Body of pancreas (tissue), 4 donors: ENCODE results near the gene TMOD1.

Experiments used
- POLR2A ChIP-seq, 3 donors: fragments of 450-650 bp; IDR thresholded peaks; one replicate each; pipeline ENCODE4 v1.6.1; 2016; ENCODE audit warnings: antibody characterized with exemption in 3 of 3, mild to moderate bottlenecking in 2 of 3
- TF ChIP-seq, protein P1 (sequence below), 7 experiments: fragments of 450-650 bp in 4 of 7; fragments of 200-600 bp in 3 of 7; sonication (generic) in 3 of 7; IDR thresholded peaks; one replicate each; pipeline ENCODE4 v1.5.1; 2016 to 2019; ENCODE audit warnings: antibody characterized with exemption in 7 of 7

DNA sequence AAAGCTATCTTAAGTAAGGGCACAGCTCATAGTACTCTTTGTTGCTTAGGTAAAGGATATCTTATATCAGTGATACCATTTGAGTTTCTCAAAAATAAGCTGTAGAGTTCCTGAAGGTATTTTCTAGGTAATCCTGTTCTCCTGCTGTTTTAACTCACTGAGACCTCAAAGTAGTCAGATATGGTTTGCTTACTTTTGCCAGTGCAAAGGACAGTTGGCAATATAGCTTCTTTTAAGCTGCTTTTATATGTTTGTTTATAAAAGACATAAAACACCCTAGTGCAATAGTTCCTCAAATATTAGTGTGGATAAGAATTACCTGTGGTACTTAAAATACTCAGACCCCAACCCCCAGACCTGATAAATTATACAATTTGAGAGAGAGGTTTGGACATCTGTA lies 144.3 kb downstream of the TMOD1 start:
- TF ChIP-seq, protein P1, sequence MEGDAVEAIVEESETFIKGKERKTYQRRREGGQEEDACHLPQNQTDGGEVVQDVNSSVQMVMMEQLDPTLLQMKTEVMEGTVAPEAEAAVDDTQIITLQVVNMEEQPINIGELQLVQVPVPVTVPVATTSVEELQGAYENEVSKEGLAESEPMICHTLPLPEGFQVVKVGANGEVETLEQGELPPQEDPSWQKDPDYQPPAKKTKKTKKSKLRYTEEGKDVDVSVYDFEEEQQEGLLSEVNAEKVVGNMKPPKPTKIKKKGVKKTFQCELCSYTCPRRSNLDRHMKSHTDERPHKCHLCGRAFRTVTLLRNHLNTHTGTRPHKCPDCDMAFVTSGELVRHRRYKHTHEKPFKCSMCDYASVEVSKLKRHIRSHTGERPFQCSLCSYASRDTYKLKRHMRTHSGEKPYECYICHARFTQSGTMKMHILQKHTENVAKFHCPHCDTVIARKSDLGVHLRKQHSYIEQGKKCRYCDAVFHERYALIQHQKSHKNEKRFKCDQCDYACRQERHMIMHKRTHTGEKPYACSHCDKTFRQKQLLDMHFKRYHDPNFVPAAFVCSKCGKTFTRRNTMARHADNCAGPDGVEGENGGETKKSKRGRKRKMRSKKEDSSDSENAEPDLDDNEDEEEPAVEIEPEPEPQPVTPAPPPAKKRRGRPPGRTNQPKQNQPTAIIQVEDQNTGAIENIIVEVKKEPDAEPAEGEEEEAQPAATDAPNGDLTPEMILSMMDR (IDR thresholded peaks at IDR 0.05) = no peak
- no peak for TF ChIP-seq POLR2A (IDR thresholded peaks at IDR 0.05)
